Activated T-helper 9 cell treated with anti-CD3 and anti-CD28 coated beads, Interleukin-2, amount 50 U/mL, for 16 hours (primary cell): Measurements from ENCODE around the gene BEST1.
A peak's percentile ranks its signal among the peaks of the same experiment; 100 is the strongest.
"Not testable (repeated sequence)": the region's sequence is repeated elsewhere in the genome, so short reads cannot be mapped to it uniquely, and the experiment has no call there.

Source experiments
- DNase-seq: peaks from one replicate; pipeline ENCODE4 v3.0.0-alpha.2; 2020; ENCODE audit warnings: low read depth

Gene BEST1

DNA sequence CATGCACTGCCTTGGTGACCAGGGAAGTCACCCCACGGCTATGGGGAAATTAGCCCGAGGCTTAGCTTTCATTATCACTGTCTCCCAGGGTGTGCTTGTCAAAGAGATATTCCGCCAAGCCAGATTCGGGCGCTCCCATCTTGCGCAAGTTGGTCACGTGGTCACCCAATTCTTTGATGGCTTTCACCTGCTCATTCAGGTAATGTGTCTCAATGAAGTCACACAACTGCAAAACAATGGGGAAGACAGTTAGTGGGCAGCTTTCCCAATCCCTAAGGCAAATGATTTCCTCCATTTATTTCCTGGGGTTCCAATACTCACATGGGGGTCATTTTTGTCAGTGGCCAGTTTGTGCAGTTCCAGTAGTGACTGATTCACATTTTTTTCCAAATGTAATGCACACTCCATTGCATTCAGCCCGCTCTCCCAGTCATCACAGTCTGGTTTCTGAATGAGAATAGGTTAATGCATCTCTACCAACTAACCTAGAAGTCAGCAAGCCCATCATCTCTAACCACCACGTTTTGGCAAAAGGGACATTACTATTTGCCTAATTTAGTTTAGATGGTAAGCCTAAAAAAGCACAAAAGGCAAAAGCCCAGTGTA is 14.6 kb downstream of the BEST1 start:
- not testable (repeated sequence) for DNase-seq

DNA sequence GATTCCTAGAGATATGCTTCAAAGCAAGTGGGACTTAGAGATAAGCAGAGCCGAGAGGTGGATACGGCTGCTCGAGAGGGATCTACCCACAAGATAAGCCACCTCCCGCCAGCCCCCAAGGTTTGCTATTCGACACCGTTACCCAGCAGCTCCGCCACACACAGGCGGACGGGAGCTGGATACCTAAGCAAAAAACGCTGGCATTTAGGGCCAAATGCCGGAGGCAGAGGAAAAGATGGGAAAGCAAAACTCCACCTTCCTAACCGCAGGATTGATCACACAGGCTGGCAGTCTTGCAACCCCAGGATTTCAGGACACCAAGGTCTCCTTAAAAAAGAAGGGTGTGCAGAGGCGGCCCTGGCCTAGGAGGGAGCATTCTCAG is 16.6 kb downstream of the BEST1 start:
- DNase-seq, result no peak

DNA sequence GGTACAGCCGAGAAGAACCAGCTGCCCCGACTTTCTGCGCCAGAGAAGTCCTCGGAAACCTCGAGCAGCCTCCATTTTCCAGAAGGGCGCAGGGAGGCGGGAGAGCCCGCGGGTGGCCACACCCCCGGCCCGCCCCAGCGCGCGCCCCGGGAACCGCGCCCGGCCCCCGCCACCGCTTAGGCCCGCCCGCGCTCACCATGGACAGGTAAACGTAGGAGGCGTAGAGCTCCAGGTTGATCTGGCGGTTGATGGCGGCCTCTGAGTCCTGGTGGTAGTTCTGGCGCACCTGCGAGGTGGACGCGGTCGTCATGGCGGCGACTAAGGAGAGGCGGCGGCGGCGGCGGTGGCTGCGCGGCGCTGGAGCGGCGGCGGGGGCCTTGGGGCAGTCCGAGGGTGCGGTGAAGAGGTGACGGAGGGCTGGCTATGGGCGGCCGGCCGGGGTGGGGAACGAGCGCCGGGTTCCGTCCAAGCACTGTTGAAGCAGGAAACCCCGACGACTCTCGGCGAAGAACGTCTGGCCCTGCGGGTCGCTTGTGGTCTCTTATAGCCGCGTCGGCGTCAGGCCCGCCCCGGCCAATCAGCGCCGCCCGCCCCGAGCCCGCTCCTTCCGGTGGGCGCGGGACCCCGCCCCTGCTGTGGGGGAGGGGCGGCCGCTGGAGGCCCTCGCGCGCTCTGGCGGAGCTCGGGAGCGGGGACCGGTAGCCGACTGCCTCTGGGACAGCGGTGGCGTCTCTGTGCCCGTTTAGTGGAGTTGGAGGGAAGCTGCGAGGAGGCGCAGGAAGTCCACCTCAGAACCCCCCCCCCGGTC is 17.2 kb downstream of the BEST1 start, which contains the start of gene FTH1:
Gene FTH1 (minus strand): TSS at position 519 of the 808 bp plus-strand sequence. CDS start 209 bp downstream, at position 310.
- peak; percentile 81 for DNase-seq

DNA sequence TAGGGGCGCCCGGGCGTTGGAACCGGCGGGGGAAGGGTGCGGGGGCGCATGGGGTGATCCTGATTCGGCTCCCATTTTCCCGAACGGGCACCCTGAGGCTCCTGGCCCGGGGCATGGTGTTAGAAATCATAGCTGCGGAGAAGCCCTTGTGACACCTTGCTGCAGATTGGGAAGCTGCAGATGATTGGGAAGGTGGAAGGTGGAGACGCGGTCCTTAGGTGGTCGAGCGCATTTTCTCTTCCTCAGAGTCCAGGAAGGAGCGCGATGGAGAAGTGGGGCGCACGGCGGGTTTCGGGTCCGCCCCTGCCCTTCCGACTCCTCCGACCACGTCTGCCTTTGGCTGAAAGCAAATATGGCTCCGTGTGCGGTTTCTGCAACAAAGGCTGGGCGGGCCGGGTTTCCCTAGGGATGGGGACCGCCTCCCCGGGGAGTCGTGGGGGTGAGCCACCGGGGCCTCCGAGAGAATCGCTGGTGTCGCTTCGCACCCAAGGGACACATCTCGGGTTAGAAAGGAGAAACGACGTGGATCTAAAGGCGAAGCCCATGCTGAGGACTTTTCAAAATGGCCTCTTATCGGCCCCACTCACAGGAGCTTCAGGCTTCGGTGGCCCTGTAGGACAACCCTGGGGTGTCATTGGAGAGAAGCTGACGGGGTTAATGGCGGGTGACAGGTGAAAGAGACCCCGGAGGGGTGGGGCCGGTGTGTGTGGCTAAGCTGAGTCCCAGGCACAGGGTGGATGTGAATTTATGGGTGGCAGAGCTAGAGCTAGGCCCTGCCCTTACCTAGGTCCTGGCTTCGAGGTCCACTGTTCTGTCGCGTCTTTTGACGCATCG is 18.0 kb downstream of the BEST1 start:
- DNase-seq, result peak; percentile 20

DNA sequence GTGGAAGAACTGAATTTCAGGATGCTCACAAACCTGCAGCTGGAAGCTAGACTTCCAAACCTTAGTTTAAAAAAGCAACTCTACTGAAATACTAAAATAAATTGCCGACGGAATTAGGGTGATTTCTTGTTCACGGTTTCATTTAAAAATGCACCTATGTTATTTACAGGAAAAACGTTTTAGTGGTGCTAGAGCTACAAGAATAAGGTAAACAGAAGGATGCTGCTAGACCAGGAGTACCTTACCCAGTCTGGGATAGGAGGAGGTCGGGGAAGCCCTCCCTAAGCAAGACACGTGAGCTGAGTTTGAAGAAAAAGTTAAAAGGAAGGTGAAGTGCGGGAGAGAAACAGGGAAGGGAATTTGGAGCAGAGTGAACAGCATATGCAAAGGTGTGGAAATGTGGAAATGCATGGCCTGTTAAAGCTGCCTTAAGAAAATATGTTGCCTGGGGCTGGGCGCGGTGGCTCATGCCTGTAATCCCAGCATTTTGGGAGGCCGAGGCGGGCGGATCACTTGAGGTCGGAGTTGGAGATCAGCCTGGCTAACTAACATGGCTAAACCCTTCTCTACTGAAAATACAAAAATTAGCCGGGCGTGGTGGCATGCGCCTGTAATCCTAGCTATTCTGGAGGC is 18.7 kb downstream of the BEST1 start:
- no peak for DNase-seq

DNA sequence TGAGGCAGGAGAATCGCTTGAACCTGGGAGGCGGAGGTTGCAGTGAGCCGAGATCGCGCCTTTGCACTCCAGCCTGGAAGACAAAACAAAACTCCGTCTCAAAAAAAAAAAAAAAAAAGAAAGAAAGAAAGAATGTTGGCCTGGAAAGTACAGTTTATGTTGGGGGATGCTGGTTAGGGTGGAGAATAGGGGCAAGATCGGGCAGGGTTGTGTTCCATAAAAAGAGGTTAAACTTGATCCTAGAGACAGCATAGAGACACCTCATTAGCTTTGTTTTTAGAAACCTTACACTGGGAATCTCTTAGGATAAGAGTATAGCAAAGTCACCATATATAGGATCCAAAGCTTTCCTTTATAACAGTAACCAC is 19.2 kb downstream of the BEST1 start:
- DNase-seq, result no peak

DNA sequence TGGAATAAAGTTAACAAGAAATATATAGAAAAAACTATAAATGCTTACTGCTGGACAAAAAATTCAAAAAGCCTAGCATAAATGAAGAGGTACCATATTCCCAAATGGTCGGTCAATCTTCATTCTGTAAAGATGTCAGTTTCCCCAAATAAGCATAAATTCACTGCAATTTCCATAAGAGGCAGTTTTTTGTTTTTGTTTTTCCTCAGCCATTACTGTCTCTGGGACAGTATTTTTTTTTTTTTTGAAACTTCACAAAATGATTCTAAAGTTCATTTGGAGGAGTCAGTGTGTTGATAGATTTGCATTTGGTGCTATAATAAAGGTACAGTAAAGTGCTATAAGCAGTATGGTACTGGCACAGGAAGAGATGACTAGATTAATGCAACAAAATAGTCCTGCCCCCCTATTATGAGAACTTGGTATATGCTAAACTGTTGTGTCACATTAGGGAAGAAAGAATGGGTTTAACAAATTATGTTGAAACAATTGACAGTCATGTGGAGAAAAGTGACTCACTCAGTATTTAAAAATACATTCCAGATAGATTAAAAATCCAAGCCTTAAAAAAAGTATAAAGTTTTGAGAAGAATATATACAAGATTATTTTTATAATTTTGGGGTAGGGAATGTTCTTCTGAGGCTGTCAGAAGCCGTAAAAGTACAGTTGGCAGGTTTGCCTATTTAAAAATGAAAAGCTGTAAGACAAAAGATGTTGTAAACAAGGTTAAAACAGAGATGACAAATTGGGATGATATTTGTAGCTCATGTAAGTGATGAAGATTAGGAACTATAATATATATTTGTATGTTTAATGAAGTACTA is 19.9 kb downstream of the BEST1 start:
- no peak for DNase-seq

DNA sequence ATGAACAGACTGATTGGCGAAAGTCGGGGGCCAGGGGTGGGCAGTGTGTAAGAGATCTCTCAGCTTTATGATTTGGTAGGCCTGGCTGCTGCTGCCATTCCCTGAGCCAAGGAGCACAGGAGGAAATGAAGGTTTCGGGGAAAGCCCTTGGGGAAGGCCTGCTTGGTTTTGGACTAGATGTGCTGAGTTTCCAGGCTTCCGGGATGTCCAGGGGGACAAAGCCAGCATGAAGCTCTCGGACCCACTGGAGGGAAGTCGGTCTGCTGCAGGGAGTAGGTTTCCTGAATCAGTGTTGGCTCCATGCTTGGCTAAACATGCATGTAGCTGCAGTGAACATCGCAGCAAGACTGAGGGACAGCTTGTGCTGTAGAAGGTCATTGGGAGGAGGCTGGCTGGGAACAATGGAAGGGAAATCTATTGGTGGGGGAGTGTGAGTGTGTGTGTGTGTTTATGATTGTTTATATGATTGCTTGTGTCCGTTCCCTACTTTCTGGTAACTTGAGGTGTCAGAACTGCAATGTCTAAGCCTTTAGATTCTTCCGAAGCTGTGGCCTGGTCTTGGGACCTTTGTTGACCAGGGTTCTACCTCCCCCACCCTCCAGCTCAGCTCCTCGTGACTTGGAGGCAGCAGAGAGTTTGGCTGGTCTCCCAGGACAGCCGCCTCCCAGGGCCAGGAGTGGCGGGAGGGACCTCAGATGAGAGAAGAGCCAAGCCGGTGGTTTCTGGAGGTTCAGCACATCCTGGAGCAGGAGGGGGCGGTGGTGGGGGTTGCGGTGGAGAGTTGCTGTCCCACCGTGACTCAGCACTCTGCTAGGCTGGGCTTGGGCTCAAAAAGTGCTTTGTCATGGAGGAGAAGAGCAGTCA is 21.3 kb downstream of the BEST1 start:
- no peak for DNase-seq

DNA sequence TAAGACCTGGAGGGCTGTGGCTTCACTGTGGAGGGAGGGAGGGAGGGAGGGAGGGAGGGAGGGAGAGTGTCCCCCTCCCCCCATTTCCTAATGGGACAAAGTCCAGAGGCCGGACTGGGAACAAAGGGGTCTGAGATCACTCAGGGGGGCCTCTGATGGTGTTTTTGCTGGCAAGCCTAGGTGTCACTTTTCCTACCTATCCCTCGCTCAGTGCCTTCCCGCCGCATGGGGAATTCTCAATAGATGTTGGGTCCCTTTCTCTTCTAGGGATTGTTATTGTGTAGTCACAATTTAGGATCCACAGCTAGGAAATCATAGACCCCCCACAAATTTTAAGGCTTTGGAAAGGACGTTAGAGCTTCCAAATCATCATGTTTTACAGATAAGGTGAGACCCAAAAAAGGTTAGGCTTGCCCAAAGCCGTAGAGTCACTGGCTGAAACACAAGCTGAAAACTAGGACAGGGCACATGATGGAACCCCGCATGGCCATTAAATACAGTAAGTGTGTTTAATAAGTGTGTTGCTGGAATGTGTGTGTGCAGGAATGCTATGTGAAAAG is 22.0 kb downstream of the BEST1 start:
- DNase-seq, result no peak

DNA sequence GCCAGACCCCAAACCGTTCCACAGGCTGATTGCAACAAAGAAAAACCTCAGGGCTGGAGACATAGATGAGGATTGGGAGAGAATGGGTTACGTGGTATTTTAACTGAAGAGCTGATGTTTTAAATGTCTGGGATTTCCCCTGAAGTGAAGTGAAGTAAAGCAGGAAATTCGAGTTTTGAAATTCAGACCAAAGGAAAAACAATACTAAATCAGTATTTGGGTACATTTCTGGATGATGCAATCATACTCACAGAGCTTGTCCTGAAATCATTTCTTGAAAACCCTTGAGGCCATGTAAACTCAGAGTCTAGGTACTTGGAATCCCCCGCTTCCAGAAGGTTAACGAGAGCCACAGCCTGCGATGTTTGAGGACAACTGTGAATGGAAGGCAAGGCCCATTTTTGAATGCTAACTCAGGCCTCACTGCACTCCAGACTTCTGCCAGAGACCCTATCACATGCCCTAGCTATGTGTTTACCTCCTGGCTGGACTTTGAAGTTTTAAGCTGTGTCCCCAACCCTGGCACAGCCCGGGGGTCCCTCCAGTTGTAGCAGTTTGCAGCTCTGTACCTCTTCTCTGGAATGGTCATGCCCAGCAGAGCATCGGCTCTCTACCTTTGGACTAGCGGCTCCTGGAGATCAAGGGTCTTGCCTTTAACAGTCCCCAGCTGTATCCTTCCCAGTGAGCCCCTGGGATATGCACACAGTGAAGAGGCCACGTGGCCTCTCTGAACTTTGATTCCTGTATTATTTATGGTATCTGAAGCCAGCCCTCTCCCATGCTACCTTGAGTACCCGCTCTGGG is 22.7 kb downstream of the BEST1 start:
- no peak for DNase-seq

DNA sequence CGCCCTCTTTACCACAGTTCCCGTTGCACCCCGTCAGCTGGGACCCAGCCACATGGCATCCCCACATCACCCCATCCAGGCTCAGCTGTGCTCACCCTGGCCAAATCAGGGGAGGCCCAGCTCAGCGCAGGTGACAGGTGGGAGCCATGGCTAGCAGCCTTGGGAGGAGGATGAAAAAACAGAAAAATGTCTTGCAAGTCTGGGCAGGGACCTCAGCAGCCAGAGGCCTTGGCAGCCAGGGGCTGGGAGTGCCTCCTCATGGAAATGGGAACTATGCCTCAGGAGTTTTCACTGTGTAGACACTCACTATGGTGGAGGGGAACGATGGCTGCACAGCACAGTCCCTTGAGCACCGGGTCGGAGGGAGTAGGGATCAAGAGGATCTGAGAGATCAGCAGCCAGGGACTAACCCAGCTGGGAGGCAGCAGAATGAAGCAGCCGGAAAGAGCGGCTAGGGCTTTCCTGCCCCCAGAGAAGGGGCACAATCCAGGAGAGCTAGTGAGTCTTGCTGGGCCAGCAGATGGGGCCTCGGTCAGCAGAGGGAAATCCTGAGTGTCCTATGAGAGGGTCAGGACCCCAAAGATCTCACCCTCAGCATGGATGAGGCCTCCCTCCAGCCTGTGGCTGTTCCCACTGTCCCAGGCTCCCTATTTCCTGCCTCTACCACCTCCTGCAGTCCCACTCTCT is 23.5 kb downstream of the BEST1 start:
- DNase-seq, result no peak

DNA sequence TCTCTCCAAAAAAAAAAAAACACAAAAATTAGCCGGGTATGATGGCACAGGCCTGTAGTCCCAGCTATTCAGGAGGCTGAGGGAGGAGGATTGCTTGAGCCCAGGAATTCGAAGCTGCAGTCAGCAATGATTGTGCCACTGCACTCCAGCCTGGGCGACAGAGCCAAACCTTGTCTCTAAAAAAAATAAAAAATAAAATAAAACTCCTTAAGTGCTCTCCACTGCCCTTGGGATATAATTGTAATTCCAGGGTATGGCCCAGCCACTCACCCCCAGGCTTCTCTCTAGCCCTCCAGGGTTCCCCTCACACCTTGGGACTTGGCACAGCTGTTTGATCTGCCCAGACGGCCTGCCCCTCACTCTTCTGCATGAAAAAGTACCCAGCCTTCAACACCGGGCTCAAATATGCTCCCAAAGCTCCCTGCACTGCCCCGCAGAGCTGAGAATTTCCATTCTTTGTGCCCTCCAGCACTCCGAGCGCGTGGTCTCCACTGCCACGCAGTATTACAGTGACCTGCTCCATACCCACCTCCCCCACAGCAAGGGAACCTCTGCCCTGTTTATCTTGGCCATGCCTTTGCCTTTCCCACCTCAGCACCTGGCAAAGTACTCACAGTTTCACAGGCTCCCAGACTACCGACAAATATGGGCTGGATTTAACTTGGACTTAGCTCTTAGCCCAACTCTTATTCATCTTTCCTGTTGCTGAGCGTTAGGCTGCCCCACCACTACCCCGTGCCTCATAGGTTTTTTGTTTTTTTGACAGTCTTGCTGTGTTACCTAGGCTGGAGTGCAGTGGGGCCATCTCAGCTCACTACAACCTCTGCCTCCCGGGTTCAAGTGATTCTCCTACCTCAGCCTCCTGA is 24.8 kb downstream of the BEST1 start:
- DNase-seq, result no peak

DNA sequence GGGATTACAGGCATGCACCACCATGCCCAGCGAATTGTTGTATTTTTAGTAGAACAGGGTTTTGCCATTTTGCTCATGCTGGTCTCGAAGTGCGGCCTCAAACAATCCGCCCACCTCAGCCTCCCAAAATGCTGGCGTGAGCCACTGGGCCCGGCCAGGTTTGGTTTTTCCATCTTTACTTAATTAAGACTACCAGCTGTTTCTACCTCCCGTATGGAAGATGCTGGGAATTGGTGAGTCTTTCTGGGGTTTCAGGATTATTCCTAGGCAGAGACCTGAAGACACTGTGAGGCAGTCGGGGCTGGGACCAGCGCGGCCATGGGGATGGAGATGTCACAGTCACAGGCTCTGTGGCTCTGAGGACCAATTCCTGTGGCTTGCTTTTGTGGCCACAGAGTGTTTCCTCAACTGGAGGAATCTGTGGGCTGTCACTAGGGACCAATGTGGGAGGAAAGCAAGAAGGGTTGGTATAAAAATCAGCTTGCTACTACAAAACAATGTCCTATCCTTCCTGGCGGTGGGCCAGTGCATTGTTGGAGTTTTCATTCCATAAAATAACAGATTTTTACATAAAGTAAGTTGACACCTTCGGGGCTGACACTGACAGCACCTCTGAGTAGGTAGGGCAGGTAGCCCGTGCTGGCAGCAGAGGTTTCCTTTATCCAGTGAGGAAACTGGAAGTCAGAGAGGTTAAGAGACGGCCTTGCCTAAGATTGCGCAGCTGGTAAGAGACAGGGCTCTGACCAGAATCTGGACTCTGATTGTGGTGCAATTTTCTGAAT is 25.7 kb downstream of the BEST1 start:
- DNase-seq, result no peak

DNA sequence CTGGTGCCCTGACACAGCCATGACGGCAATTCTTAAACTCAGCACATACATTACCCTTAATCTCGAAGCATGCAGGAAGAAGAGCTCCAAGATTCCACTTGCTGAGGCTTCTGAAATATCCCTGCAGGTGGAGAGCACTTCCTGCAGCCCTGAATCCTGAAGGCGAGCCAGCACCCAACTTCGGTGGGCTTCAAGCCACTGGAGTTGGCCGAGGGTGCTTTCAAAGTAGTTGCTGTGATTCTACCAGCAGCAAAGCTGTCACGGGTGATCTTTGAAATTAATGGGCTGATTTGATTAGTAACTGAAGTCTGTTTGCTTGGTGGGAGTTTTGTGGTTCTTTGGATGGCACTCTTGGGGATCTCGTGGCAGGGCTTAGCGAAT is 26.3 kb downstream of the BEST1 start:
- DNase-seq, result no peak

DNA sequence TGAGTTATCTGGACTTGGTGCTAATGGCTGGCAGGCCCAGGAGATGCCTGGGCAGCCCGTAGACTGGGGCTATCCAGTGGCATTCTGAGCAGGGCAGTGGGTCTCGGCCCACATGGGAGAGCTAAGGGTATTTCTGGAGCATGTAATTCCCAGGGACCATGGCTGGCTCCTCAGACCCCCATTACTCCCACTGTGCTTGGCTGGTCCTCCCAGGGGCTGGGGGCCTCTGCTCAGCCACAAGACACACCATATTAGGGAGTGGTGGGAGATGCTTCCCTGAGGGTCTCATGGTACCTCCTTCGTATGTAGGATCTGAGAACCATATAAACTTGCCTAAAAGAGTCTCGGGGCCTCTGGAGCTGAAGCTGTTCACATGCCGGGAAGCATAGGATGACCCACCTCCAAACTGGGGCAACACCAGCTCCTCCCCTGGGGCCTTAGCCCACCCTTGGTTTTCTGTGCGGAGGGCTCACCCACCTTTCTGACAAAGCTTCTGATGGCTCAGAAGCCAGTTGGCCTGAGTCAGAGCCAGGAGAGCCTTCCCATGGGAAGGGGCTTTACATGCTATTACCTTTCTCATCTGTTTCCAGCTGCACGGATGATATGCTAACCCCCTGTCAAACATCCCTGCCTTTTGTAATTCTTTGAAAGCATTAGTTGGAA is 26.8 kb downstream of the BEST1 start:
- no peak for DNase-seq
